Measurements from ENCODE around the gene PON1.

Gene PON1

GRCh38 chr7:95250571-95250970 is 73.8 kb downstream of the PON1 start:
- no peak for DNase-seq
